ENCODE measurements around the gene PPP1R9B.

Gene PPP1R9B

GRCh38 chr17:50187394-50187725 lies 36.9 kb upstream of the PPP1R9B start:
- no peak overlapping the region for H3K4me3 ChIP-seq (ENCODE audit: low read length)
- no peak for DNase-seq (ENCODE audit: low read depth)
- TF ChIP-seq, protein P1, sequence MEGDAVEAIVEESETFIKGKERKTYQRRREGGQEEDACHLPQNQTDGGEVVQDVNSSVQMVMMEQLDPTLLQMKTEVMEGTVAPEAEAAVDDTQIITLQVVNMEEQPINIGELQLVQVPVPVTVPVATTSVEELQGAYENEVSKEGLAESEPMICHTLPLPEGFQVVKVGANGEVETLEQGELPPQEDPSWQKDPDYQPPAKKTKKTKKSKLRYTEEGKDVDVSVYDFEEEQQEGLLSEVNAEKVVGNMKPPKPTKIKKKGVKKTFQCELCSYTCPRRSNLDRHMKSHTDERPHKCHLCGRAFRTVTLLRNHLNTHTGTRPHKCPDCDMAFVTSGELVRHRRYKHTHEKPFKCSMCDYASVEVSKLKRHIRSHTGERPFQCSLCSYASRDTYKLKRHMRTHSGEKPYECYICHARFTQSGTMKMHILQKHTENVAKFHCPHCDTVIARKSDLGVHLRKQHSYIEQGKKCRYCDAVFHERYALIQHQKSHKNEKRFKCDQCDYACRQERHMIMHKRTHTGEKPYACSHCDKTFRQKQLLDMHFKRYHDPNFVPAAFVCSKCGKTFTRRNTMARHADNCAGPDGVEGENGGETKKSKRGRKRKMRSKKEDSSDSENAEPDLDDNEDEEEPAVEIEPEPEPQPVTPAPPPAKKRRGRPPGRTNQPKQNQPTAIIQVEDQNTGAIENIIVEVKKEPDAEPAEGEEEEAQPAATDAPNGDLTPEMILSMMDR (IDR thresholded peaks at IDR 0.05; ENCODE audit: insufficient read depth, low read depth, low read length, missing control alignments): no peak

DNA sequence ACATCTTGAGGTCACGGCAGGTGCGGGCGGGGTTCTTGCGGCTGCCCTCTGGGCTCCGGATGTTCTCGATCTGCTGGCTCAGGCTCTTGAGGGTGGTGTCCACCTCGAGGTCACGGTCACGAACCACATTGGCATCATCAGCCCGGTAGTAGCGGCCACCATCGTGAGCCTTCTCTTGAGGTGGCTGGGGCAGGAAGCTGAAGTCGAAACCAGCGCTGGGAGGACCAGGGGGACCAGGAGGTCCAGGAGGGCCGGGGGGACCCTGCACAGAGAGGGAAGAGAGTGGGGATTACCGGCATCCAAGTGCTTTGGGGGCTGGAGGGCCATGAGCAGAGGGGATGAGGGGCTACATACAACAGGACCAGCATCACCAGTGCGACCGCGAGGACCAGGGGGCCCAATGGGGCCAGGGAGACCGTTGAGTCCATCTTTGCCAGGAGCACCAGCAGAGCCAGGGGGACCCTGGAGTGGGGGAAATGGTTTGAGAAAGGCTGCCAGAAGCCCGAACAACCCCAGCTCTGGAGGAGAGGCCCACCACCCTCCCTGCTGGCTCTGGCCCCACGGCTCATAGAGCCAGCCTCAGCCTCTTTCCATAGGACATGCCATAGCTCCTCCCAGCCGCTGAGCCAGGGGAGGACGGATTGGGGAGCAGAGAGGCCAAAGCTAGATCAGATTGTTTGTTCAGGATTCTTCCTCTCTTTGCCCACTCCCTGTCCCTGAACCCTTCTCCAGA lies 36.4 kb upstream of the PPP1R9B start:
- no peak for DNase-seq (ENCODE audit: low read depth)
- no peak overlapping the region for H3K4me3 ChIP-seq (ENCODE audit: low read length)
- TF ChIP-seq, protein P1 (IDR thresholded peaks at IDR 0.05; ENCODE audit: insufficient read depth, low read depth, low read length, missing control alignments): no peak

DNA sequence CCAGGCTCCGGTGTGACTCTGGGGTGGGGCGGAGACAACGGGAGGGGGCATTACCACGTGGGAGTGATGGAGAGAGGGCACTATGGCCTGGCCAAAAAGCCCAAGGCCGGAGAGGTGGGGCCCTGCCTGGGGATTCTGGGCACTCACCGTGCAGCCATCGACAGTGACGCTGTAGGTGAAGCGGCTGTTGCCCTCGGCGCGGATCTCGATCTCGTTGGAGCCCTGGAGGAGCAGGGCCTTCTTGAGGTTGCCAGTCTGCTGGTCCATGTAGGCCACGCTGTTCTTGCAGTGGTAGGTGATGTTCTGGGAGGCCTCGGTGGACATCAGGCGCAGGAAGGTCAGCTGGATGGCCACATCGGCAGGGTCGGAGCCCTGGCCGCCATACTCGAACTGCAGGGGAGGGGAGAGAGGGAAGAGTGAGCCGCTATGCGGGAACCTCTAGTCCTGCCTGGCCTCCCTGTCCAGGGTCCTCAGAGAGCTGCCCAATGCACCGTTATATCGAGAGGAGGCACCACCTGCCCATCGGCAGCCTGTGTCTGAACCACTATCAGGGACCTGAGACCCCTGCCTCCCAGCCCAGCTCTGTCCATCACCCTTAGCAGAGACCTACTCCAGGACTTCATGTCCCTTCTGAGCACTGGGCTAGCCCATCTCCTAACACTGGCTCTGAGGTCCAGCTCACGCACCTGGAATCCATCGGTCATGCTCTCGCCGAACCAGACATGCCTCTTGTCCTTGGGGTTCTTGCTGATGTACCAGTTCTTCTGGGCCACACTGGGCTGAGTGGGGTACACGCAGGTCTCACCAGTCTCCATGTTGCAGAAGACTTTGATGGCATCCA lies 35.4 kb upstream of the PPP1R9B start:
- DNase-seq (ENCODE audit: low read depth): no peak
- no peak overlapping the region for H3K4me3 ChIP-seq (ENCODE audit: low read length)
- TF ChIP-seq, protein P1 (IDR thresholded peaks at IDR 0.05; ENCODE audit: insufficient read depth, low read depth, low read length, missing control alignments): no peak

- peak; percentile 90 for DNase-seq (ENCODE audit: low read depth)
- TF ChIP-seq, protein P1 (IDR thresholded peaks at IDR 0.05; ENCODE audit: insufficient read depth, low read depth, low read length, missing control alignments): no peak
- H3K4me3 ChIP-seq (ENCODE audit: low read length): no peak overlapping the region
Measured at GRCh38 chr17:50184611-50185398, 34.3 kb upstream of the PPP1R9B start.

- no peak for DNase-seq (ENCODE audit: low read depth)
- no peak overlapping the region for H3K4me3 ChIP-seq (ENCODE audit: low read length)
- TF ChIP-seq, protein P1 (IDR thresholded peaks at IDR 0.05; ENCODE audit: insufficient read depth, low read depth, low read length, missing control alignments): no peak
Measured at GRCh38 chr17:50184064-50184463, 33.6 kb upstream of the PPP1R9B start.

- DNase-seq (ENCODE audit: low read depth): no peak
- TF ChIP-seq, protein P1 (IDR thresholded peaks at IDR 0.05; ENCODE audit: insufficient read depth, low read depth, low read length, missing control alignments): no peak
- no peak overlapping the region for H3K4me3 ChIP-seq (ENCODE audit: low read length)
Measured at GRCh38 chr17:50183421-50183994, 33.0 kb upstream of the PPP1R9B start.

Data from epithelial cell of esophagus (primary cell).